HuH-7 (cell line): Measurements from ENCODE around the gene NSA2.

ENCODE experiments used
- DNase-seq: peaks from one replicate; pipeline ENCODE4 v3.0.0; 2011; ENCODE audit warnings: low spot score

The NSA2 gene

GRCh38 chr5:74816875-74817274 lies 49.8 kb downstream of the NSA2 start:
- no peak for DNase-seq

- no peak for DNase-seq
Observed at GRCh38 chr5:74822288-74822687, 55.2 kb downstream of the NSA2 start.

DNA sequence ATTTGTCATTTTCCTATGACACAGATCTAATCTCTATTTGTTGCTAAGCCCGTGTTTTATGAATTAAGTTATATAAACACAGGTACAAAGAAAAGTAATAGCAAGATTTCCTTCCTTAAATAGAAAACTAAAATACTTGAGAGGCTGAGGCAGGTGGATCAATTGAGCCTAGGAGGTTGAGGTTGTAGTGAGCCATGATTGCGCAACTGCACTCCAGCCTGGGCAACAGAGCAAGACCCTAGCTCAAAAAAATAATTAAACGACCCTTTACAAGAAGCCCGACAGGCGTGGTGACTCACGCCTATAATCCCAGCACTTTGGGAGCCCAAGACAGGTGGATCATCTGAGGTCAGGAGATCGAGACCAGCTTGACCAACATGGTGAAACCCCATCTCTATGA lies 62.4 kb downstream of the NSA2 start:
- DNase-seq, result no peak
